GM21360 (cell line): ENCODE measurements around the gene DCAF7.

Experiments
- ATAC-seq: cut with Tn5 transposase; IDR thresholded peaks from one replicate; pipeline ENCODE4 v1.9.1; 2021; ENCODE audit warnings: mild to moderate bottlenecking, moderate library complexity; ENCODE audit not compliant: unreplicated experiment

The DCAF7 gene

DNA sequence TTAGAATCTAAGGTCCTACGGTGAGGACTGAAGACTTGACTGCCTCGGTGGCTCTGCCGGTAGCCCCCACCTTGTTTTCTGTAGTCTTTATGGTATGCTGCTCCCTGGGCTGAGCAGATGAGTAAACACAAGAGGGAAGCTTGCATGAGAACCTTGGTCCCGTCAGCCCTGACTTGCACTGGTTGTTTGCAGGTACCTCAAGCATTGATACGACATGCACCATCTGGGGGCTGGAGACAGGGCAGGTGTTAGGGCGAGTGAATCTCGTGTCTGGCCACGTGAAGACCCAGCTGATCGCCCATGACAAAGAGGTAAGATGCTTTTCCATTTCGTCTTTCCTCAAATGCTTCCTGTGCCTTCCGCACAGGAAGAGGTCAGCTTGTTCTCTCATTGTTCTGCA is 29.4 kb downstream of the DCAF7 start:
- no peak for ATAC-seq

GRCh38 chr17:63587770-63588169 is 37.5 kb downstream of the DCAF7 start:
- ATAC-seq = no peak

GRCh38 chr17:63588797-63589196 is 38.5 kb downstream of the DCAF7 start:
- no peak for ATAC-seq

DNA sequence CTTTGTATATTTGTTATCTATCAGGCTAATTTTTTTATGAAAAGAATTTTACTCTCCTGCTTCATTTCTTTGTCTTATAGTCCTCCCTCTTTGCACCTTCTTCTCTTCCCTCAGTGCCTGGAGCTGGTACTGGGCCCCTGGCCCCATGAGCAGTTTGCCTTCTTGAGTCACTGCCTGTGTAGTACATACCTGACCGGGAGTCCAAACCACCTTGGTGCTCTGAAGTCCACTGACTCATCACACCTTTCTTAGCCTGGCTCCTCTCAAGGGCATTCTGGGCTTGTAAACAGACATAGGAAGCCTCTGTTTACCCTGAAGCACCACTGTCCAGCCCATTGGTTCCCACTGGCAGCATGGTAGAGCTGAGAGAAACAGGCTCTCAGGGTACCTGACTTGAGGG is 39.4 kb downstream of the DCAF7 start:
- no peak for ATAC-seq

- ATAC-seq = no peak
These were observed 42.5 kb downstream of the DCAF7 start for GRCh38 chr17:63592797-63593196.

GRCh38 chr17:63595132-63595531 is 44.9 kb downstream of the DCAF7 start:
- no peak for ATAC-seq

GRCh38 chr17:63596856-63597586 is 46.7 kb downstream of the DCAF7 start:
- no peak for ATAC-seq

DNA sequence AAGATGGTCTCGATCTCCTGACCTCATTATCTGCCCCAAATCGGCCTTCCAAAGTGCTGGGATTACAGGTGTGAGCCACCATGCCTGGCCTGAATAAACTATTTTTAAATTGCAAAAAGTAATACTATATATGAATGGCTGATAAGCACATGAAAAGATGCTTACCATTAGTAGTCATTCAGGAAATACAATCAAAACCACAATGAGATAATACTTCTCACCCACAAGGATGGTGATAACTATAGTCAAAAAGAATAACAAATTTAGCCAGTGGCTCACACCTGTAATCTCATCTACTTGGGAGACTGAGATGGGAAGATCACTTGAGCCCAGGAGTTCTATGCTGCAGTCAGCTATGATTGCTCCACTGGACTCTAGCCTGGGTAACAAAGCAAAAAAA is 48.0 kb downstream of the DCAF7 start:
- no peak for ATAC-seq

GRCh38 chr17:63600569-63601438 is 50.5 kb downstream of the DCAF7 start, which contains the start of gene TACO1:
TSS of gene TACO1 (plus strand) at chr17:63600895. CDS start at chr17:63601084, 189 bp downstream.
- peak; percentile 82 for ATAC-seq

GRCh38 chr17:63601439-63602371 is 51.4 kb downstream of the DCAF7 start:
- ATAC-seq = no peak

DNA sequence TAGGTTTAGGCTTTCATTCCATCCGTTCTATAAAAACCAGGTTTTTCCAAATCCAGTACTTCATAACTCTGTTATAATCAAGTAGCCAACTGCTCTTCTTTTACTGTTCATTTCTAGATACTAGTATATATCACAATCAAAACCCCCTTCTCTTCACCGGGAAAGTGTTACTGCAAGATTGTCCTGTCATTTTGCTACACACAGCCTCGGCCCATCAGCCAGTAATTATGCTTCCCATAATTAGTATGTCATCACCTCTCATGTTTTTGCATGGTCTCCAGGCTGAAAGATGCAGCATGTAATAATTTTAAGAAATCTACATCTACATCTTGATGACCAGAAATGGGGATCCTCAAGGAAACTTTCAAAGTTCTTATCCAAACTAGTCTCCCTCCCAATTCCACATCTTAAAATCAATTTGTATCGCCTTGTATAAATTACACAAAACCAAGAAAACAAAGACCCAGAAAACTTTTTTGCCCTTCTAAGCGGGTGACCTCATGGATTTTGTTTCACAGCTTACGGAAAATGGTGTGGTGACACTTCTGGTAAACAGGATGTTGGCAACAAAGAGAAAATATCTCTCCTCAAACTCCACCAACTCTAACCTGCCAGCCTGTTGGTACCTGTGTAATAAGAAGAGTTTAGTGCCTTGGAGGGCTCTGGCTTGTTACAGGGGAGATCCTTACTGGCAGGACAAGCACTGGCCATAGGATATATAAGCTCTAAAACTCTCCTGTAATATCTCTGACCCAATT is 59.7 kb downstream of the DCAF7 start:
- no peak for ATAC-seq

DNA sequence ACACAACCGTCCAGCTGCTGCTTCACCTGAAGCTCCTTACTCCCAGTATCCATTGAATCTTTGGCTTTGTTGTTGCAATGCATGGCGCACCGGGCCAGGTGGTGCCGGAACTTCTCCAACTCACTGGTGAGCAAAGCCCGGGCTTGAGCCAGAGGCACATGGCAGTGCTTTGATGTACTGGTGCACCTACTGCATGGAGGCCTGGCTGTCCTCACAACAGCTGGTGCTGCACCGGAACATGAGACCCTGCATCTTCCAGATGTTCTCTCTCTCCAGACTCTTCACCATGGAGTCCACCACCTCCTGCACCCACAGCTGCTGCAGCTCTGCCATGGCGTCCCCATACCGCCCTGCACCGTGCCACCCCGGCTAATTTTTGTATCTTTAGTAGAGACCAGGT is 60.6 kb downstream of the DCAF7 start:
- no peak for ATAC-seq

DNA sequence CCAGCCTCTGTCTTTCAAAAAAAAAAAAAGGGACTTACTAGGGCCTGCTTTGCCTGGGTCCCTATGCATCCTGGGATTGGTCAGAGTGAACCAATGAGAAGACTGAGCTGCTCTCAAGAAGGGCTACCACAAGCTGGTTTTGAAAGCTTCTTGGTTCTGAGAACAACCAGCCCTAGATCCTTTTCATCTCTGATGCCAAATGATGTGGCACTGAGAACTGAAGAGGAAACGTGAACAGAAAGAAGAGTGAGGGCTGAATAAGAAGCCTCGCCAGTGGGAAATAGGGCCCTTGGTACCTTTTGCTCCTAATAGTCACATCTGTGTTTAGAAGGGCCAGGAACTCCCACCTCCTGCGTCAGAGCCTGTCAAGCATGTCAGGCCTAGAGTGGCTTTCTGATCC is 61.1 kb downstream of the DCAF7 start:
- no peak for ATAC-seq

- no peak for ATAC-seq
These were observed 63.4 kb downstream of the DCAF7 start for GRCh38 chr17:63613663-63614062.

GRCh38 chr17:63621229-63621683 is 71.0 kb downstream of the DCAF7 start:
- no peak for ATAC-seq

DNA sequence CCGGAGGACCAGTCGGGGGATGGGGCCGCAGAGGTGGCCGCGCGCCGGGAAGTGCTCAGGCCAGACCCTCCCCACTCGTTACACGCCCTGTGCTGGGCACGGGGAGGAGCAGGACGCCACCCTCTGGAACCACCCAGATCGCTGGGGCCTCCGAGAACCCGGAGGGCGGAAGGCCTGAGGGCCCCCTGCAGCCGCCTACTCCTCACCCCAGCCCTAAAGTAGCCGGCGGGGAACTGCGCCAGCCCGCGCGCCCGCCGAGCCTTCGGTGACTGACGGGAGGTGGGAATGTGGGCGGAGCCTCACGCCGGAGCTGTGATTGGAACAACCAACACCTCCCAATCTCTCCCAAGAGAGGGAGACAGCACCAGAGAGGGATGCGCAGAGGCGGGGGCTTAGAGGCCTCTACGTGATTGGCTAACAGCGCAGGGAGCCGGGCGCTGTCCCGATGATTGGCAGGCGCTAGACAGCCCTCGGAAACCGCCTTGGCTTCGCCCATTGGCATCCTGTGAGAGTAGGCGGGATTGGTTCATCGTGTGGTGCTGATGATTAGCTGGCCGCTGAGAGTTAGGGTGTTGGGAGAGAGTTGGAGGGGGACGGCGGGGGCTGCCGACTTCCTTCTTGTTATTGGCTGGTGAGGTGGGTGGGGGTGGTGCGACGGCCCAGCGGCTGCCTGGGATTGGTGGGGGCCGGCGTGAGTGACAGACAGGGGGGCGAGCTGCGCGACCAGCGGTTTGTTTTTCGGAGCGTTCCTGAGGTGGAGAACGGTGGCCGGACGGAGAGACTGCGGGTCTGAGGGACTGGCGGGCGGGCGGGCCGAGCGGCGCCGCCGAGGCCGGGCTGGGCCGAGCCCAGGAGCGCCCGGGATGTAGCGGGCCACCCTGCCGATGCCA is 71.7 kb downstream of the DCAF7 start, which contains the start of gene MAP3K3:
Gene MAP3K3 (plus strand): TSS at position 734 of the 890 bp plus-strand sequence. CDS start 343 bp downstream, outside the sequence.
- peak; percentile 89 for ATAC-seq

GRCh38 chr17:63622574-63623390 is 72.5 kb downstream of the DCAF7 start:
- peak; percentile 25 for ATAC-seq
